B cell (primary cell): ENCODE results near the gene OTUD3. TPM values are rescaled to one million over a fixed set of nuclear protein-coding genes. Genes with fewer than 3 reads are reported as not detected.

ENCODE experiments used
- ATAC-seq: fragments of 200-7000 bp; cut with Tn5 transposase; one replicate; pipeline ENCODE4 v1.10.0; 2021; ENCODE audit warnings: low read depth, mild to moderate bottlenecking, moderate number of reproducible peaks, moderate library complexity
- CTCF ChIA-PET: fragments of 350-600 bp; sonication (Branson Sonifier 250); formaldehyde crosslinking; loops from one replicate; lab custom pipeline; 2021; ENCODE audit warnings: antibody characterized with exemption, inconsistent platforms; lab: Charles Lee
- POLR2A ChIA-PET: fragments of 350-600 bp; sonication (Branson Sonifier 250); formaldehyde crosslinking; loops from one replicate; lab custom pipeline; 2021; ENCODE audit warnings: antibody characterized with exemption; lab: Charles Lee
- DNase-seq: peaks from one replicate; pipeline ENCODE4 v3.0.0; 2013
- H2AFZ ChIP-seq: 2 replicates; pipeline ENCODE4 v1.6.1; 2012; ENCODE audit warnings: mild to moderate bottlenecking, low read depth, low read length; ENCODE audit not compliant: insufficient read depth, poor library complexity, severe bottlenecking
- H3K27ac ChIP-seq, 2 donors: 1 replicate in 1 of 2; 2 replicates in 1 of 2; pipeline ENCODE4 v1.5.1; 2012 to 2013; ENCODE audit warnings: low read length in 2 of 2, mild to moderate bottlenecking in 2 of 2, moderate library complexity in 1 of 2
- H3K27me3 ChIP-seq, 4 experiments: fragments of 200-600 bp in 1 of 4; sonication (generic) in 1 of 4; replicated peaks in 1 of 4; 1 replicate in 2 of 4; 2 replicates in 2 of 4; pipeline versions ENCODE4 v1.6.1 to v1.7.0; 2013 to 2016; ENCODE audit warnings: low read length in 3 of 4, mild to moderate bottlenecking in 2 of 4, mixed read lengths in 1 of 4, moderate library complexity in 1 of 4; ENCODE audit not compliant: insufficient read depth in 4 of 4, control insufficient read depth in 3 of 4; ENCODE audit errors: control extremely low read depth in 1 of 4
- H3K36me3 ChIP-seq, 2 experiments: replicated peaks in 1 of 2; 1 replicate in 1 of 2; 2 replicates in 1 of 2; pipeline versions ENCODE4 v1.6.1 to v1.7.1; 2013; ENCODE audit warnings: low read length in 1 of 2; ENCODE audit not compliant: insufficient read depth in 2 of 2, control insufficient read depth in 1 of 2; ENCODE audit errors: control extremely low read depth in 1 of 2, extremely low read depth in 1 of 2
- H3K4me1 ChIP-seq, 2 donors: fragments of 200-600 bp in 1 of 2; sonication (generic) in 1 of 2; 1 replicate in 1 of 2; 2 replicates in 1 of 2; pipeline versions ENCODE4 v1.5.1 to v1.6.1; 2013 to 2017; ENCODE audit warnings: low read length in 2 of 2; ENCODE audit not compliant: control insufficient read depth in 2 of 2, insufficient read depth in 2 of 2
- H3K4me2 ChIP-seq: replicated peaks from 2 replicates; pipeline ENCODE3; 2012; ENCODE audit warnings: mild to moderate bottlenecking, low read depth, low read length; ENCODE audit not compliant: poor library complexity, severe bottlenecking
- H3K4me3 ChIP-seq, 5 experiments: fragments of 200-600 bp in 1 of 5; sonication (generic) in 1 of 5; 1 replicate in 3 of 5; 2 replicates in 2 of 5; pipeline versions ENCODE4 v1.5.1 to v1.7.0; 2011 to 2016; ENCODE audit warnings: low read length in 4 of 5, mild to moderate bottlenecking in 4 of 5, low read depth in 2 of 5, control low read depth in 1 of 5, moderate library complexity in 1 of 5; ENCODE audit not compliant: insufficient read depth in 1 of 5; ENCODE audit errors: control extremely low read depth in 1 of 5, extremely low read depth in 1 of 5
- H3K79me2 ChIP-seq: fragments of 200-600 bp; sonication (generic); one replicate; pipeline ENCODE4 v1.6.0; 2016; ENCODE audit warnings: low read length; ENCODE audit not compliant: control insufficient read depth, insufficient read depth
- H3K9ac ChIP-seq: fragments of 200-600 bp; sonication (generic); 2 replicates; pipeline ENCODE4 v1.6.1; 2017; ENCODE audit warnings: mild to moderate bottlenecking, low read length, moderate library complexity
- H3K9me3 ChIP-seq, 3 donors: one replicate each; pipeline versions ENCODE4 v1.6.1 to v1.7.1; 2013; ENCODE audit warnings: low read length in 2 of 3; ENCODE audit not compliant: control insufficient read depth in 2 of 3, insufficient read depth in 1 of 3; ENCODE audit errors: control extremely low read depth in 1 of 3
- H4K20me1 ChIP-seq: 2 replicates; pipeline ENCODE4 v1.6.0; 2012; ENCODE audit warnings: mild to moderate bottlenecking, low read length; ENCODE audit not compliant: insufficient read depth, control insufficient read depth, poor library complexity, severe bottlenecking
- H3K27ac Mint-ChIP-seq: one replicate; pipeline ENCODE4 v1.8.0; 2021; ENCODE audit warnings: mixed read lengths
- H3K27me3 Mint-ChIP-seq: one replicate; pipeline ENCODE4 v1.8.0; 2021; ENCODE audit warnings: mixed read lengths
- H3K4me1 Mint-ChIP-seq: one replicate; pipeline ENCODE4 v1.8.0; 2021; ENCODE audit warnings: mixed read lengths
- H3K4me3 Mint-ChIP-seq: one replicate; pipeline ENCODE4 v1.8.0; 2021; ENCODE audit warnings: mixed read lengths
- H3K9me3 Mint-ChIP-seq: one replicate; pipeline ENCODE4 v1.8.0; 2022; ENCODE audit warnings: mixed read lengths; ENCODE audit not compliant: insufficient read depth
- CTCF ChIP-seq: fragments of 200-600 bp; IDR thresholded peaks from one replicate; pipeline ENCODE4 v1.8.0; 2022; ENCODE audit warnings: antibody characterized with exemption, mild to moderate bottlenecking
- EZH2 ChIP-seq: IDR thresholded peaks from 2 replicates; pipeline ENCODE4 v1.6.1; 2012; ENCODE audit warnings: borderline replicate concordance, low read depth, mild to moderate bottlenecking, moderate library complexity, low read length; ENCODE audit not compliant: insufficient read depth, poor library complexity, severe bottlenecking
- WGBS: methylation state at CpG from one replicate; pipeline ENCODE4 v1.1.5; 2013; ENCODE audit warnings: missing lambda C conversion rate; ENCODE audit not compliant: insufficient coverage; 5-methylcytosine and 5-hydroxymethylcytosine counted together
- intact Hi-C: fragments of 100-400 bp; cut with micrococcal nuclease; formaldehyde crosslinking; loops from one replicate; pipeline ENCODE4 v1.10.0; 2022
- polyA plus RNA-seq: library from polyadenylated mRNA; depleted of rRNA; stranded (reverse); fragments of >200 nt; gene quantifications from 2 replicates; pipeline ENCODE4 v1.2.3, GENCODE V29; 2012
- total RNA-seq, 2 donors: library from RNA; stranded (reverse); fragments of 120-200 nt in 1 of 2; gene quantifications; 1 replicate in 1 of 2; 2 replicates in 1 of 2; pipeline versions ENCODE4 v1.2.3 to v1.2.4, GENCODE V29; 2013 to 2022

Gene OTUD3
- total and polyA plus RNA-seq, 2 donors (not counting 1 experiment from before 2014, with no cell fraction given), result 4.2 to 19.6 TPM

GRCh38 chr1:19892129-19892528 lies 9.9 kb downstream of the OTUD3 start:
- Histone ChIP-seq H3K36me3 (peaks cover 11 to 49% of the 10 kb centered on the region in 2 experiments), H2AFZ (no peak overlapping the region), H3K79me2 (peaks cover 23% of the 10 kb centered on the region), H3K9ac (no peak overlapping the region), H3K4me3 (no peak overlapping the region), H3K4me1 (no peaks in the 10 kb centered on the region), H3K27me3 (no peaks in the 10 kb centered on the region), H4K20me1 (no peaks in the 10 kb centered on the region), H3K4me2 (no peak overlapping the region), H3K9me3 (no peaks in the 10 kb centered on the region), H3K27ac (no peak overlapping the region)
- Mint-ChIP-seq H3K27ac (no peak overlapping the region), H3K4me3 (no peak overlapping the region), H3K4me1 (peaks cover 3% of the 10 kb centered on the region), H3K9me3 (no peaks in the 10 kb centered on the region), H3K27me3 (no peaks in the 10 kb centered on the region)
- POLR2A ChIA-PET, result no interaction called here
- intact Hi-C loops, result no loop called here
- DNase-seq (no peak), ATAC-seq (no peak)
- TF ChIP-seq CTCF, result no peak
- TF ChIP-seq EZH2, result no peak
- WGBS, result 100% methylated on average over 2 of the region's 3 CpGs
- CTCF ChIA-PET, result no interaction called here

GRCh38 chr1:19892628-19893168 lies 10.5 kb downstream of the OTUD3 start:
- 100% methylated on average over 1 of the region's 6 CpGs for WGBS
- Mint-ChIP-seq H3K4me1 (peaks cover 3% of the 10 kb centered on the region), H3K27me3 (no peaks in the 10 kb centered on the region), H3K9me3 (no peaks in the 10 kb centered on the region), H3K4me3 (no peak overlapping the region), H3K27ac (no peak overlapping the region)
- Histone ChIP-seq H3K79me2 (peaks cover 17% of the 10 kb centered on the region), H3K36me3 (peaks cover 11 to 49% of the 10 kb centered on the region in 2 experiments), H3K9ac (no peak overlapping the region), H3K4me2 (no peak overlapping the region), H3K4me3 (no peak overlapping the region), H3K27ac (no peak overlapping the region), H2AFZ (no peak overlapping the region), H3K4me1 (no peaks in the 10 kb centered on the region), H3K27me3 (no peaks in the 10 kb centered on the region), H3K9me3 (no peaks in the 10 kb centered on the region), H4K20me1 (no peaks in the 10 kb centered on the region)
- ChIA-PET CTCF (interaction anchor here (0.5 to 1.3 kb wide), 2 partner anchors 11 to 629 kb away, joined by 3 to 6 read pairs; partner anchors contain the start of gene OTUD3), POLR2A (no interaction called here)
- ATAC-seq (no peak), DNase-seq (no peak)
- intact Hi-C loops, result no loop called here
- TF ChIP-seq CTCF, result no peak
